RWPE2 (cell line): Measurements from ENCODE around the gene PRR5L.
A peak's percentile ranks its signal among the peaks of the same experiment; 100 is the strongest.

Experiments used
- ATAC-seq: fragments of 200-7000 bp; cut with Tn5 transposase; 3 replicates; pipeline ENCODE4 v1.9.1; 2021; ENCODE audit warnings: low read depth
- DNase-seq: peaks from one replicate; pipeline ENCODE4 v3.0.0-alpha.2; 2020; ENCODE audit warnings: low spot score
- H3K27ac ChIP-seq: fragments of 450-650 bp; 2 replicates; pipeline ENCODE4 v1.5.1; 2017; ENCODE audit warnings: mild to moderate bottlenecking; ENCODE audit not compliant: poor library complexity, severe bottlenecking
- H3K27me3 ChIP-seq: fragments of 250-450 bp; sonication (Bioruptor Pico); 2 replicates; pipeline ENCODE4 v1.5.1; 2021; ENCODE audit warnings: mild to moderate bottlenecking, moderate library complexity; ENCODE audit not compliant: insufficient read depth, poor library complexity, severe bottlenecking
- H3K36me3 ChIP-seq: fragments of 250-450 bp; sonication (Bioruptor Pico); 2 replicates; pipeline ENCODE4 v1.5.1; 2020; ENCODE audit warnings: low read depth, mild to moderate bottlenecking, moderate library complexity
- H3K4me1 ChIP-seq: fragments of 250-450 bp; sonication (Bioruptor Pico); 2 replicates; pipeline ENCODE4 v1.5.1; 2021; ENCODE audit warnings: mild to moderate bottlenecking, moderate library complexity; ENCODE audit not compliant: insufficient read depth, poor library complexity, severe bottlenecking
- H3K4me3 ChIP-seq: fragments of 250-450 bp; sonication (Bioruptor Pico); 2 replicates; pipeline ENCODE4 v1.5.1; 2021; ENCODE audit warnings: mild to moderate bottlenecking, moderate library complexity; ENCODE audit not compliant: severe bottlenecking
- H3K9me3 ChIP-seq: fragments of 250-450 bp; sonication (Bioruptor Pico); 2 replicates; pipeline ENCODE4 v1.5.1; 2021; ENCODE audit warnings: mild to moderate bottlenecking, moderate library complexity; ENCODE audit not compliant: severe bottlenecking
- CTCF ChIP-seq: fragments of 450-650 bp; IDR thresholded peaks from one replicate; pipeline ENCODE4 v1.5.1; 2017; ENCODE audit warnings: mild to moderate bottlenecking, moderate library complexity; ENCODE audit not compliant: poor library complexity, severe bottlenecking

PRR5L gene

DNA sequence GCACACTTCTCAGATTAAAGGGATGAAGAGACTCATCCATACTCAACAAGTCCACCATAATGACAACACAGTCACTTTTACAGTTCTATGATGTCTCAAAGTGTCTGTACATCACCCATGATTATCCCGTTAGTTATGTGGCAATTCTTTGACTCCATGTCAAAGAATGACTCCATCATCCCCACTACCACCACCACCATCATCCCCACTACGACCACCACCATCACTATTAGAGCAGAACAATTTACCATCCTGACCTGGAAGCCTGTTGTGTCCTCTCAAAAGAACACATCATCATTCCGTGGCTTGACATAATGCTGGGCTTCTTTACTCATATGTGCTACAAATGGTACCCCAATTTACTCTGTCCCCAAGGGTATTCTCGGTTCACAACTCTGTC is 13.7 kb downstream of the PRR5L start:
- Histone ChIP-seq H3K27me3 (no peaks in the 10 kb centered on the region), H3K36me3 (no peaks in the 10 kb centered on the region), H3K4me3 (no peak overlapping the region), H3K27ac (peak overlapping the region; percentile 58), H3K4me1 (peaks cover 31% of the 10 kb centered on the region), H3K9me3 (no peaks in the 10 kb centered on the region)
- no peak for DNase-seq
- no peak for TF ChIP-seq CTCF
- ATAC-seq, result no peak

GRCh38 chr11:36311926-36312595 is 16.0 kb downstream of the PRR5L start:
- no peaks in the 10 kb centered on the region for H3K9me3 ChIP-seq
- peak; percentile 63 for ATAC-seq
- no peaks in the 10 kb centered on the region for H3K27me3 ChIP-seq
- H3K27ac ChIP-seq, result peak overlapping the region; percentile 58
- no peak overlapping the region for H3K4me3 ChIP-seq
- peaks cover 31% of the 10 kb centered on the region for H3K4me1 ChIP-seq
- DNase-seq, result no peak
- no peaks in the 10 kb centered on the region for H3K36me3 ChIP-seq
- no peak for TF ChIP-seq CTCF

- peak overlapping the region; percentile 58 for H3K27ac ChIP-seq
- H3K9me3 ChIP-seq, result no peaks in the 10 kb centered on the region
- ATAC-seq (peak; percentile 92), DNase-seq (no peak)
- H3K36me3 ChIP-seq, result no peaks in the 10 kb centered on the region
- no peak overlapping the region for H3K4me3 ChIP-seq
- TF ChIP-seq CTCF, result no peak
- H3K4me1 ChIP-seq, result peaks cover 33% of the 10 kb centered on the region
- H3K27me3 ChIP-seq, result no peaks in the 10 kb centered on the region
Measured at GRCh38 chr11:36312611-36313472, 16.8 kb downstream of the PRR5L start.

DNA sequence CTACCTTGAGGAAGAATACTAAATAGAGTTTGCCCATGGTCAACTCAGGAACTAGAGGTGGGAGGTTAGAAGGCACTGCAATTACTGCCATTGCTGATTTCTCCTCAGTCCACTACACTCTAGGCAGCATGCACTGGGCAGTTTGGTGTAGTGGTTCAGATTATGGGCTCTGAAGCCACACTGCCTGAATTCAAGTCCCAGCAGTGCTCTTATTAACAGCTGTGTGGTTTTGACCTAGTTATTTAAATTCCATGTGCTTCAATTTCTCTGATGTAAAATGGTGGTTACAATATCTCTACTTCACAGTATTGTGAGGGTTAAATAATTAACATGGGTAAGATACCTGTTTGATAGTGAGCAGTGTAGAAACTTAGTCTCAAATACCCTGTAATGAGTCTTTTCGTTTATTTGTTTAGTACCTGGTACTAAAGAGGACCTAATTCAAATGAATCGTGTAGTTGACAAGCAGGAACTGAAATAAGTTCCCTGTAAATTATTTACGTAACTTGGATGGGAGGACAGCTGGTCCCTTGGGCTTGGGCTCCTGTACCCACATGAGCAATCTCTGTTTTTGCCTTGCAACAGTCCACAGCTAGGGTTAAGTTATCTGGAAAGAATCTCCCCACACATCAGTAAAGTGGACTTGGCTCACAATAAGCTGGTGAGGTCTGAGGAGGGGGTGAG is 17.8 kb downstream of the PRR5L start:
- DNase-seq, result no peak
- Histone ChIP-seq H3K27me3 (no peaks in the 10 kb centered on the region), H3K4me1 (peaks cover 39% of the 10 kb centered on the region), H3K27ac (no peak overlapping the region), H3K4me3 (no peak overlapping the region), H3K36me3 (no peaks in the 10 kb centered on the region), H3K9me3 (no peaks in the 10 kb centered on the region)
- TF ChIP-seq CTCF, result no peak
- ATAC-seq, result no peak
